ENCODE data around the gene DHDDS.
A peak's percentile ranks its signal among the peaks of the same experiment; 100 is the strongest.

The DHDDS gene

DNA sequence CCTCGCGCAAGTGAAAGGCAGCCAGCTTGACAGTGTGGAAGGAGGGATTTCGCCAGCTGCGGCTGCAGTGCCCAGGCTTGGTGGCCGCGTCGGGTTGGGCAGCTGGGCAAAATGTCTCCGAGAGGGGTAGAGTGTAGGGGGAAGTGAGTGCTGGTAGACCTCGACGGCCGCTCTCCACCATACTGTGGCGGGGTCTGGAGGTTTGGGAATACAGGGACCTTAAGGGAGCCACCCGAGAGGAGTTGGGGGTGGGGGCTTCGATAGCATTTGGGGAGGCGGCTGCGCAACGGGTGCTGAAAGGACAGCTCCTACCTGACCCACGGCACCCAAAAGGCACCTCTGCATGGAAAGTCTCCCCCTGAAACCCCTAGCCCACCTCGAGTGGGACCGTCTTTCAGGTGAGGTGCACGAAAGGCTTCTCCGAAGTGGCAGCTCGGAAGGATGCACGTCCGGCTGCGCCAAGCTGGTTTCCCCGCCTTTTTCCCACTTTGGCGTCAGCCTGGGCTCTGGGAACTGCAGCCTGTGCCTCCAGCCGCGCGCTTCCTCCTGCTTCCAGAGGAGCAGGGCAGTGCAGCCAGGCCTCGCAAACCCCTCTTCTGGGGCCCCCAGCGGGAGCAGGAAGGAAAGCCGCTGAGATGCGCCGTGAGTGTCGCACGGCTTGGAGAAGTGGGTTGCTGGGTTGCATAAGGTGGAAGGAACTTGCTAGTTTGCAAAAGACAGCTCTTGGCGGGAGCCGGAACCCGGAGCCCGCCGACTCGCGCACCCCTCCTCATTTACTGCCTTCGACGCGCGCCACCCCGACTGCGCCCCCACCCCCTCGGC is 39.6 kb downstream of the DHDDS start:
- Histone ChIP-seq H3K27ac (ENCODE audit: extremely low read depth, low read depth, low read length) (peak overlapping the region; percentile 80), H3K9me3 (ENCODE audit: control insufficient read depth, insufficient read depth, low read depth, low read length) (no peaks in the 10 kb centered on the region), H3K4me1 (ENCODE audit: control insufficient read depth, insufficient read depth, low read length) (peaks cover 2% of the 10 kb centered on the region; the same call in 1 of the 2 replicates), H3K36me3 (ENCODE audit: control insufficient read depth in 2 of 2, insufficient read depth in 1 of 2, low read length in 2 of 2) (peaks cover 23 to 63% of the 10 kb centered on the region in 2 experiments), H3K4me3 (ENCODE audit: low read depth, low read length) (peak overlapping the region; percentile 88)
- POLR2A ChIA-PET: interaction anchor here (0.6 to 2.4 kb wide), 14 partner anchors 10 to 455 kb away, joined by 3 to 19 read pairs (median 4); partner anchors contain the start of gene DHDDS
- CTCF ChIA-PET: interaction anchor here (0.5 to 3.4 kb wide), 7 partner anchors 12 to 684 kb away, joined by 4 to 30 read pairs (median 5); partner anchors contain the start of gene DHDDS
- no peak for TF ChIP-seq ZBTB1 (tag by site-specific recombination; IDR thresholded peaks at IDR 0.05)
- no peak; the same call in 1 of the 2 replicates for TF ChIP-seq ZNF423 (tag by site-specific recombination; IDR thresholded peaks at IDR 0.05)
- TF ChIP-seq ZNF529 (tag by site-specific recombination; IDR thresholded peaks at IDR 0.05; ENCODE audit: insufficient replicate concordance): no peak
- TF ChIP-seq ZNF175 (tag by site-specific recombination; IDR thresholded peaks at IDR 0.05): no peak
- TF ChIP-seq KLF7 (tag by site-specific recombination; IDR thresholded peaks at IDR 0.05; ENCODE audit: borderline replicate concordance): no peak
- TF ChIP-seq ZNF302 (tag by site-specific recombination; IDR thresholded peaks at IDR 0.05; ENCODE audit: low read depth): no peak
- peak; percentile 70 for TF ChIP-seq ZNF2 (tag by site-specific recombination; IDR thresholded peaks at IDR 0.05)
- peak; percentile 80 for TF ChIP-seq ZEB2 (tag by site-specific recombination; IDR thresholded peaks at IDR 0.05)
- peak; percentile 48; the same call in 1 of the 2 replicates for TF ChIP-seq ZNF394 (tag by site-specific recombination; IDR thresholded peaks at IDR 0.05; ENCODE audit: borderline replicate concordance)
- no peak for TF ChIP-seq ZNF670 (tag by site-specific recombination; IDR thresholded peaks at IDR 0.05; ENCODE audit: low read depth)
- TF ChIP-seq ZNF660 (tag by site-specific recombination; IDR thresholded peaks at IDR 0.05): peak; percentile 14; the same call in 1 of the 2 replicates
- no peak for TF ChIP-seq ZNF549 (tag by site-specific recombination; IDR thresholded peaks at IDR 0.05)
- TF ChIP-seq IKZF3 (tag by site-specific recombination; IDR thresholded peaks at IDR 0.05): peak; percentile 90
- TF ChIP-seq ZNF571 (tag by site-specific recombination; IDR thresholded peaks at IDR 0.05): no peak
- TF ChIP-seq, protein P1, sequence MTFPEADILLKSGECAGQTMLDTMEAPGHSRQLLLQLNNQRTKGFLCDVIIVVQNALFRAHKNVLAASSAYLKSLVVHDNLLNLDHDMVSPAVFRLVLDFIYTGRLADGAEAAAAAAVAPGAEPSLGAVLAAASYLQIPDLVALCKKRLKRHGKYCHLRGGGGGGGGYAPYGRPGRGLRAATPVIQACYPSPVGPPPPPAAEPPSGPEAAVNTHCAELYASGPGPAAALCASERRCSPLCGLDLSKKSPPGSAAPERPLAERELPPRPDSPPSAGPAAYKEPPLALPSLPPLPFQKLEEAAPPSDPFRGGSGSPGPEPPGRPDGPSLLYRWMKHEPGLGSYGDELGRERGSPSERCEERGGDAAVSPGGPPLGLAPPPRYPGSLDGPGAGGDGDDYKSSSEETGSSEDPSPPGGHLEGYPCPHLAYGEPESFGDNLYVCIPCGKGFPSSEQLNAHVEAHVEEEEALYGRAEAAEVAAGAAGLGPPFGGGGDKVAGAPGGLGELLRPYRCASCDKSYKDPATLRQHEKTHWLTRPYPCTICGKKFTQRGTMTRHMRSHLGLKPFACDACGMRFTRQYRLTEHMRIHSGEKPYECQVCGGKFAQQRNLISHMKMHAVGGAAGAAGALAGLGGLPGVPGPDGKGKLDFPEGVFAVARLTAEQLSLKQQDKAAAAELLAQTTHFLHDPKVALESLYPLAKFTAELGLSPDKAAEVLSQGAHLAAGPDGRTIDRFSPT (tag by site-specific recombination; IDR thresholded peaks at IDR 0.05): peak; percentile 93
- no peak for TF ChIP-seq ZNF18 (tag by site-specific recombination; IDR thresholded peaks at IDR 0.05)
- TF ChIP-seq ZNF335 (tag by site-specific recombination; conservative IDR thresholded peaks at IDR 0.05): peak; percentile 54
- no peak for TF ChIP-seq ZBTB6 (tag by site-specific recombination; IDR thresholded peaks at IDR 0.05)
- no peak for TF ChIP-seq ZNF776 (tag by site-specific recombination; IDR thresholded peaks at IDR 0.05; ENCODE audit: borderline replicate concordance)
- no peak for TF ChIP-seq ZNF26 (tag by site-specific recombination; IDR thresholded peaks at IDR 0.05)
- no peak for TF ChIP-seq SCRT1 (tag by site-specific recombination; IDR thresholded peaks at IDR 0.05; ENCODE audit: borderline replicate concordance)
- TF ChIP-seq BCL11A (tag by site-specific recombination; IDR thresholded peaks at IDR 0.05; ENCODE audit: low read depth): no peak; the same call in 1 of the 2 replicates
- peak; percentile 37; the same call in 1 of the 2 replicates for TF ChIP-seq ZNF324 (tag by site-specific recombination; IDR thresholded peaks at IDR 0.05)
- TF ChIP-seq ZNF658 (tag by site-specific recombination; IDR thresholded peaks at IDR 0.05): no peak
- TF ChIP-seq ZNF426 (tag by site-specific recombination; IDR thresholded peaks at IDR 0.05): no peak
- no peak; the same call in 1 of the 2 replicates for TF ChIP-seq KLF1 (tag by site-specific recombination; IDR thresholded peaks at IDR 0.05)
- TF ChIP-seq MYNN (tag by site-specific recombination; IDR thresholded peaks at IDR 0.05; ENCODE audit: borderline replicate concordance): no peak
- TF ChIP-seq, protein P2, sequence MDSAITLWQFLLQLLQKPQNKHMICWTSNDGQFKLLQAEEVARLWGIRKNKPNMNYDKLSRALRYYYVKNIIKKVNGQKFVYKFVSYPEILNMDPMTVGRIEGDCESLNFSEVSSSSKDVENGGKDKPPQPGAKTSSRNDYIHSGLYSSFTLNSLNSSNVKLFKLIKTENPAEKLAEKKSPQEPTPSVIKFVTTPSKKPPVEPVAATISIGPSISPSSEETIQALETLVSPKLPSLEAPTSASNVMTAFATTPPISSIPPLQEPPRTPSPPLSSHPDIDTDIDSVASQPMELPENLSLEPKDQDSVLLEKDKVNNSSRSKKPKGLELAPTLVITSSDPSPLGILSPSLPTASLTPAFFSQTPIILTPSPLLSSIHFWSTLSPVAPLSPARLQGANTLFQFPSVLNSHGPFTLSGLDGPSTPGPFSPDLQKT (IDR thresholded peaks at IDR 0.05; ENCODE audit: borderline replicate concordance, low read depth, low read length): no peak

Measured in HEK293 (cell line).